Gastroesophageal sphincter (tissue), 4 donors: ENCODE measurements around the gene KRT82. TPM values are rescaled to one million over a fixed set of nuclear protein-coding genes. Genes with fewer than 3 reads are reported as not detected.

Source experiments
- ATAC-seq: fragments of 150-250 bp; one replicate; pipeline ENCODE4 v1.9.1; 2016; ENCODE audit warnings: mild to moderate bottlenecking, moderate library complexity
- H3K27ac ChIP-seq, 4 donors: fragments of 200-600 bp; sonication (generic) in 3 of 4; 1 replicate in 3 of 4; 2 replicates in 1 of 4; pipeline ENCODE4 v1.5.1; 2016 to 2019
- H3K27me3 ChIP-seq: fragments of 200-600 bp; sonication (generic); one replicate; pipeline ENCODE4 v1.5.1; 2019
- H3K36me3 ChIP-seq, 2 donors: fragments of 200-600 bp; sonication (generic); one replicate each; pipeline ENCODE4 v1.5.1; 2019; ENCODE audit warnings: control low read depth in 1 of 2
- H3K4me1 ChIP-seq, 3 donors: fragments of 200-600 bp; sonication (generic); 1 replicate in 2 of 3; 2 replicates in 1 of 3; pipeline ENCODE4 v1.5.1; 2016 to 2019; ENCODE audit warnings: control low read depth in 2 of 3
- H3K4me3 ChIP-seq, 2 donors: fragments of 200-600 bp; sonication (generic); one replicate each; pipeline ENCODE4 v1.5.1; 2019; ENCODE audit warnings: mild to moderate bottlenecking in 1 of 2, moderate library complexity in 1 of 2
- H3K9me3 ChIP-seq, 3 donors: fragments of 200-600 bp; sonication (generic); one replicate each; pipeline ENCODE4 v1.5.1; 2017 to 2019; ENCODE audit warnings: control low read depth in 2 of 3
- CTCF ChIP-seq, 4 experiments: fragments of 200-600 bp in 2 of 4; fragments of 450-650 bp in 2 of 4; sonication (generic) in 1 of 4; IDR thresholded peaks; one replicate each; pipeline ENCODE4 v1.5.1; 2017 to 2019; ENCODE audit warnings: antibody characterized with exemption in 4 of 4, mild to moderate bottlenecking in 2 of 4, moderate library complexity in 2 of 4
- EP300 ChIP-seq: sonication (generic); formaldehyde crosslinking; IDR thresholded peaks from one replicate; pipeline ENCODE4 v1.6.1; 2017; ENCODE audit warnings: antibody characterized with exemption, mild to moderate bottlenecking
- POLR2A ChIP-seq, 2 donors: fragments of 450-650 bp; IDR thresholded peaks; one replicate each; pipeline ENCODE4 v1.6.1; 2017; ENCODE audit warnings: antibody characterized with exemption in 2 of 2, mild to moderate bottlenecking in 2 of 2, moderate library complexity in 1 of 2
- POLR2AphosphoS5 ChIP-seq: sonication (generic); formaldehyde crosslinking; IDR thresholded peaks from one replicate; pipeline ENCODE4 v1.6.1; 2017; ENCODE audit warnings: antibody characterized with exemption
- WGBS, 2 donors: methylation state at CpG; one replicate each; pipeline ENCODE4 v1.1.5; 2018; ENCODE audit warnings: low coverage in 1 of 2; 5-methylcytosine and 5-hydroxymethylcytosine counted together
- total RNA-seq, 4 donors: library from RNA; depleted of rRNA; stranded (reverse); fragments of >200 nt; gene quantifications; one replicate each; pipeline ENCODE4 v1.1.0, GENCODE V29; 2016

KRT82 gene
- total RNA-seq, 4 donors from 2014 or later: not detected

- WGBS, 2 donors: 11 to 40% methylated on average over 3 of the region's 11 CpGs
- H3K27ac ChIP-seq: peak overlapping the region in 3 of 4 donors; percentile 49 to 70 (median 69)
- no peaks in the 10 kb centered on the region for H3K36me3 ChIP-seq
- ATAC-seq: peak; percentile 55
- H3K4me3 ChIP-seq: no peak overlapping the region
- peaks cover 0 to 18% (median 5%) of the 10 kb centered on the region in 3 donors for H3K4me1 ChIP-seq
- TF ChIP-seq POLR2A (IDR thresholded peaks at IDR 0.05) (no peak), CTCF (IDR thresholded peaks at IDR 0.05) (no peak), EP300 (no peak), POLR2AphosphoS5 (no peak)
- no peaks in the 10 kb centered on the region for H3K9me3 ChIP-seq
- H3K27me3 ChIP-seq: no peaks in the 10 kb centered on the region
Observed at GRCh38 chr12:52423661-52424500, 17.7 kb upstream of the KRT82 start.

- Histone ChIP-seq H3K27ac (peak overlapping the region in 3 of 4 donors; percentile 49 to 70 (median 69)), H3K4me1 (peaks cover 0 to 18% (median 5%) of the 10 kb centered on the region in 3 donors), H3K9me3 (no peaks in the 10 kb centered on the region), H3K4me3 (no peak overlapping the region), H3K36me3 (no peaks in the 10 kb centered on the region), H3K27me3 (no peaks in the 10 kb centered on the region)
- WGBS, 2 donors: 60 to 83% methylated on average over 2 to 6 of the region's 6 CpGs
- TF ChIP-seq CTCF (IDR thresholded peaks at IDR 0.05) (no peak), POLR2A (IDR thresholded peaks at IDR 0.05) (no peak), EP300 (no peak), POLR2AphosphoS5 (no peak)
- ATAC-seq: peak; percentile 37
Observed at GRCh38 chr12:52423035-52423434, 16.9 kb upstream of the KRT82 start.

GRCh38 chr12:52419656-52420055 lies 13.5 kb upstream of the KRT82 start:
- no peaks in the 10 kb centered on the region for H3K27me3 ChIP-seq
- TF ChIP-seq EP300 (no peak), CTCF (IDR thresholded peaks at IDR 0.05) (no peak), POLR2A (IDR thresholded peaks at IDR 0.05) (no peak), POLR2AphosphoS5 (no peak)
- no peaks in the 10 kb centered on the region for H3K9me3 ChIP-seq
- ATAC-seq: no peak
- H3K27ac ChIP-seq: no peak overlapping the region
- peaks cover 0 to 41% (median 5%) of the 10 kb centered on the region in 3 donors for H3K4me1 ChIP-seq
- no peaks in the 10 kb centered on the region for H3K36me3 ChIP-seq
- H3K4me3 ChIP-seq: no peak overlapping the region
- 63% methylated on average over 1 of the region's 1 CpG; no CpG with 5 or more reads in 1 of the 2 donors for WGBS, 2 donors

- no peak for ATAC-seq
- no peak overlapping the region for H3K4me3 ChIP-seq
- H3K9me3 ChIP-seq: no peaks in the 10 kb centered on the region
- no peaks in the 10 kb centered on the region for H3K27me3 ChIP-seq
- H3K27ac ChIP-seq: no peak overlapping the region
- WGBS, 2 donors: 83% methylated on average over 2 of the region's 4 CpGs; no CpG with 5 or more reads in 1 of the 2 donors
- TF ChIP-seq POLR2A (IDR thresholded peaks at IDR 0.05) (no peak), CTCF (IDR thresholded peaks at IDR 0.05) (no peak), POLR2AphosphoS5 (no peak), EP300 (no peak)
- peaks cover 0 to 33% (median 5%) of the 10 kb centered on the region in 3 donors for H3K4me1 ChIP-seq
- H3K36me3 ChIP-seq: no peaks in the 10 kb centered on the region
Observed at GRCh38 chr12:52418576-52419110, 12.5 kb upstream of the KRT82 start.
